Bronchial epithelial cell (primary cell): ENCODE results near the gene TESPA1. TPM values are rescaled to one million over a fixed set of nuclear protein-coding genes. Genes with fewer than 3 reads are reported as not detected.
A peak's percentile ranks its signal among the peaks of the same experiment; 100 is the strongest.

ENCODE experiments used
- DNase-seq: peaks from one replicate; pipeline ENCODE4 v3.0.0-alpha.2; 2010; ENCODE audit warnings: low read depth
- FAIRE-seq: peaks from 2 replicates; lab custom pipeline; 2011; peaks lifted over from hg19 to GRCh38; lab: Jason Lieb, UNC
- H3K27me3 ChIP-seq: 2 replicates; pipeline ENCODE4 v1.5.1; 2011; ENCODE audit warnings: low read length; ENCODE audit not compliant: control insufficient read depth, insufficient read depth
- H3K36me3 ChIP-seq: 2 replicates; pipeline ENCODE4 v1.5.1; 2011; ENCODE audit warnings: low read length; ENCODE audit not compliant: control insufficient read depth, insufficient read depth
- H3K4me3 ChIP-seq: 2 replicates; pipeline ENCODE4 v1.5.1; 2011; ENCODE audit warnings: mild to moderate bottlenecking, low read depth, low read length, control low read depth
- CTCF ChIP-seq: IDR thresholded peaks from 2 replicates; pipeline ENCODE4 v1.5.1; 2011; ENCODE audit warnings: mild to moderate bottlenecking, moderate library complexity, low read length, control low read depth, inconsistent platforms; ENCODE audit not compliant: insufficient read depth, severe bottlenecking
- total RNA-seq: library from RNA; depleted of rRNA; stranded (reverse); fragments of >200 nt; gene quantifications from 2 replicates; pipeline ENCODE4 v1.2.1, GENCODE V29; 2014

Gene TESPA1
- total RNA-seq, 1 donor from 2014 or later: not detected

GRCh38 chr12:54973556-54973955, 11.0 kb downstream of the TESPA1 start:
- TF ChIP-seq CTCF: no peak
- H3K4me3 ChIP-seq: no peak overlapping the region
- no peaks in the 10 kb centered on the region for H3K36me3 ChIP-seq
- no peak for FAIRE-seq
- DNase-seq: no peak
- H3K27me3 ChIP-seq: no peaks in the 10 kb centered on the region

GRCh38 chr12:54970741-54971140, 13.8 kb downstream of the TESPA1 start:
- H3K27me3 ChIP-seq: no peaks in the 10 kb centered on the region
- no peaks in the 10 kb centered on the region for H3K36me3 ChIP-seq
- no peak for TF ChIP-seq CTCF
- DNase-seq (no peak), FAIRE-seq (no peak)
- H3K4me3 ChIP-seq: no peak overlapping the region

- FAIRE-seq (no peak), DNase-seq (no peak)
- Histone ChIP-seq H3K27me3 (no peaks in the 10 kb centered on the region), H3K36me3 (no peaks in the 10 kb centered on the region), H3K4me3 (no peak overlapping the region)
- TF ChIP-seq CTCF: no peak
These were observed 16.3 kb downstream of the TESPA1 start for GRCh38 chr12:54968181-54968730.

GRCh38 chr12:54967461-54967860, 17.1 kb downstream of the TESPA1 start:
- H3K27me3 ChIP-seq: no peaks in the 10 kb centered on the region
- TF ChIP-seq CTCF: no peak
- no peak overlapping the region for H3K4me3 ChIP-seq
- peak; percentile 90 for DNase-seq
- no peak for FAIRE-seq
- no peaks in the 10 kb centered on the region for H3K36me3 ChIP-seq

- no peak for TF ChIP-seq CTCF
- Histone ChIP-seq H3K4me3 (no peak overlapping the region), H3K27me3 (no peaks in the 10 kb centered on the region), H3K36me3 (no peaks in the 10 kb centered on the region)
- FAIRE-seq (no peak), DNase-seq (no peak)
These were observed 23.4 kb downstream of the TESPA1 start for GRCh38 chr12:54961190-54961589.

GRCh38 chr12:54959291-54960018, 25.1 kb downstream of the TESPA1 start:
- no peaks in the 10 kb centered on the region for H3K36me3 ChIP-seq
- TF ChIP-seq CTCF: no peak
- FAIRE-seq (no peak), DNase-seq (peak; percentile 63)
- no peak overlapping the region for H3K4me3 ChIP-seq
- H3K27me3 ChIP-seq: no peaks in the 10 kb centered on the region
